GM18520 (cell line): Measurements from ENCODE around the gene POLR2E.

Experiments used
- ATAC-seq: cut with Tn5 transposase; IDR thresholded peaks from one replicate; pipeline ENCODE4 v1.9.1; 2021; ENCODE audit not compliant: unreplicated experiment

Gene POLR2E

GRCh38 chr19:1111641-1112267, 16.6 kb upstream of the POLR2E start:
- no peak for ATAC-seq

DNA sequence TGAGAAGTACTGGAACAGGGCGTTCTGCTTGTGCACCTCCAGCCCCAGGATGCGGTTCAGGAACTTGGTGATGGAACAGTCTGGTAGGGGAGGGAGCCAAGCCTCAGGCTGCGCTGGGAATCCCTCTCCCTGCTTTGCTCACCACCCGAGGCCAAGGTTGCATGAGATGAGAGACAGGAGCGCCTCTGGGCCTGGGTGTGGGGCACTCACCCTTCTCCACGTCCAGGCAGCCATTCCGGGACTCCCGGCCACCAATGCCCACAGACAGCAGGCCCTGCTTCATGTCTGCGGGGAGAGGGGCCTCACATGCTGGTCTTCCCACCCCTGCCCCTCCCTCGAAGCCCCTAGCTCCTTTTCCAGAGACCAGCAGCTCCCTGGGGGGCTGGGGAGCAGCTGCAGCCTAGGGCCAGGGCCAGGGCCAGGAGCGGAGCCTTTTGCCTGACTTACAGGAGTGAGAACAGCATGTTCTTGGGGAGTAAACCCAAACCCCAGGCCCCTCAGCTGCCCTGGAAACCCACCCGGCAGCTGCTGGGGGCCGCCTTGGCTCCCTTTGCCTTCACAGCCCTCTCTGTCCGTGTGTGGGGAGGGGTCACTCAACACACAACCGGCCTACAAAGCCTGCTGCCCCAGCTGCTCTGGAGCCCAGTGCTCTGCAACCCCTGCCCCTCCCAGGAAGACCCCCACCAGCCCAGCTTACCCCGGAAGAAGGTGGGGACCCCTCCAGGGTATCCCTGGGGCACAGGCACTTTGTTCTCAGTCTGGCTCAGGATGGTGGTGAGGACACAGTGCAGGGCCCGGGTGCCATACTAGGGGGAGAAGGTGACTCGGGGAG, 15.8 kb upstream of the POLR2E start:
- no peak for ATAC-seq

DNA sequence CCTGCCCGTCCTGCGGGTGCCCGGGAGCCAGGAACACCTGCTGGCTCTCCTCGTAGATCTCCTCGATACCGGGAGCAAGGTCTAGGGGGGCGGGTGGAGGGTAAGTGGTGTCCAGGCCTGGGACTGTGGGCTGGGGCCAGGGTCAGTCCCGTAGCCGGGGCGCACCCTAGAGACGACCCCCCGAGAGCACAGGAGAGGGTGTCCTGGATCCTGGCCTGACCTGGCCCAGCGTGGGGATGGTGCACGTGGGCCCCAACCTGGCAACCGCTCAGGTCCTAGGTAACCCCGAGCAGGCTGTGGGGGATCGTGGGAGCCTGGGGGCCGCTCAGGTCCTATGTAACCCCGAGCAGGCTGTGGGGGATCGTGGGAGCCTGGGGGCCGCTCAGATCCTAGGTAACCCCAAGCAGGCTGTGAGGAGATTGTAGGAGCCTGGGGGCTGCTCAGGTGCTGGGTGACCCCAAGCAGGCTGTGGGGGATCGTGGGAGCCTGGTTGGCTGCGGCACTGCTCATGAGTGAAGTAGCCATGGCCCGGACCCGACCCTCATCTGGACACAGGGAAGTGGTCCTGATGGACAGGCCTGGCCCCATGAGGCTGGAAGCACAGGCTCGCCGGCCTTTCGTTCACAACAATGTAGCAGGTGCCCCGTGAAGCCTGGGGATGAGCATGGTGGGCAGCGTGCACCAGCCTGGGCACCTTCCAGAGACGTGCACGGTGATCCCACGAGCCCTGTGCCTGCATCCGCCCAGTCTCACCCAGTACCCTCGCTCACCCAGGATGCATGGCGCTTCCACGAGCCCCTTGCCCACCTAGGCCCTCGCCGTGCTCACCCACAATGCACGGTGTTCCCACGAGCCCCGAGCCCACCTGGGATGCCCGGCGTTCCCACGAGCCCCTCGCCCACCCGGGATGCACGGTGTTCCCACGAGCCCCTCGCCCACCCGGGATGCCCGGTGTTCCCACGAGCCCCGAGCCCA, 14.8 kb upstream of the POLR2E start:
- ATAC-seq = no peak

DNA sequence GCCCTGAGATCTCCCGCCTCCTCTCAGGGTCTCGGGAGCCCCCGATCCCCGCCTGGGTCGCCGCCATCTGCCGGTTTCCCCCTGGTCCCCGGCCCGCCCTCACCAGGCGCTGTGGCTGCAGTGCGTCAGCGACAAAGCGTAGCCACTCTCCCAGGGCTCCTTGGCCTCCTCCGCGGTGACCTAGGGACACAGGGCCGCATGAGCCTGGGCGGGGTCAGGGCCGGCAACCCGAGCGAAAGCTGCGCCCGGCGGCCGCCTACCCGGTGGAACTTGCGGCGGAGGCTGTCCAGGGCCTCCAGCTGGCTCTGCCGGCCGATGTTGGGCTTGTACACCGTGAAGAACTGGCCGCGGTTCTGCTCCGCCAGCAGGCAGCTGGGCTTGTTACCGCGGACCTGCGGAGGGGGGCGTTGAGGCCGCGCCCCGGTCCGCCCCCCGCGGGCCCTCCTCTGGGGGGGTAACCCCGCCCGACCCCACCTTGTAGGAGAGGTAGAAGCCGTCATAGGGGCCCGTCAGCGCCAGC, 13.9 kb upstream of the POLR2E start:
- ATAC-seq = no peak

DNA sequence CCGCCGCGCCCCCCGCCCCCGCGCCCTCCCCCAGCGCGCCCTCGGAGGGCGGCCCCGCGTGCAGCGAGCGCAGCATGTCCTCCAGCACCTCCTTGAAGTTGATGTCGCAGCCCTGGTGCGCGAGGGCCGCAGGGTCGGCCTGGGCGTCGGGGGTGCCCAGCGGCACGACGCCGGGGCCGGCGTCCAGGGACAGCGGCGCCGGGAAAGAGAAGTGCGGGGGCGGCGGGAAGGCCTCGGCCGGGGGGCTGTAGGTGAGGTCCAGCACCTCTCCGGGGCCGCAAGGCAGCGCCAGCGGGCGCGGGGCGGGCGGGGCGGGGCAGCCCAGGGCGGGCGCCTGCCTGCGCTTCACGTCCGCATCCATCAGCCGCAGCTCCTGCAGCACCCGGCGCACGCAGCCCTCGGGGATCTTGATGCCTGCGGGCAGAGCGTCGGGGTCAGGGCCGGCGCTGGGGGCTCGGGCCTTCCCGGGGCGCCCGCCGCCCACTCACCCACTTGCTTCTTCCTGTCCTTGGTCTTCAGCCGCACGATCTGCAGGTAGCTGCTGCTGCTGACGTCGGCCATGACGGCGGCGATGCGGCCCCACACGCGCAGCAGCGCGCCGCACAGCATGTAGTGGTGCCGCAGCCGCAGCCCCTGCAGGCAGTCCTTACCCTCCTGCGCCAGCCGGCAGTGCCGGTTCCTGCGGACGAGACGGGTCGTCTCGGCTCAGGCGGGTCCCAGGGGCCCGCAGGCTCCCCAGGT, 13.3 kb upstream of the POLR2E start:
- no peak for ATAC-seq

DNA sequence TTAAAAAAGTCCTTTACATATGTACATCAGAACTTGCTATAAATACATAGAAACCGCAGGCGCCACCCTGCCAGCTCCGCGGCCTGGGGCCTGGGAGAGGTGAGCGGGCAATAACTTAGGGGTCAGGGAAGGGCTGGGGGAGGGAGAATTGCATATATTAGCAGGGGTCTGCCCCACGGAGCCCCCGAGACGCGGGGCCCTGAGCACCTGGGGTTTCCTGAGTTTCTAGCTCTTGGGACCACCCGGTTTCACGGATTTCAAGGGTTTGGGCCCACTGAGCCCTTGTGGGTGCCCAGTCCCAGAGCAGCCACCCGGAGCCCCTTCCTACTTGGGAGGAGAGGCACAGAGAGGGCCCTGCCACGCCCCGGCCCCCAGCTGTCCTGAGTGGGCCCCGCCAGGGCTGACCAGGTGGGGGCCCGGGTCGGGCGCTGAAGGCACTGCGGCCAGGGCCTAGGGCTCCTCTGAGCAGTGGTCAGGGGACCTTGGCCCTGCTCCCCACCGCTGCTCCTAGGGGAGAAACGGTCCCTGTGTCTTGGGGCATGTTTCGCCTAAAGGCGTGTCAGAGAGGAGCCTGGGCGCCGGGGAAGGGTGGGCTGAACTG, 12.6 kb upstream of the POLR2E start:
- no peak for ATAC-seq

DNA sequence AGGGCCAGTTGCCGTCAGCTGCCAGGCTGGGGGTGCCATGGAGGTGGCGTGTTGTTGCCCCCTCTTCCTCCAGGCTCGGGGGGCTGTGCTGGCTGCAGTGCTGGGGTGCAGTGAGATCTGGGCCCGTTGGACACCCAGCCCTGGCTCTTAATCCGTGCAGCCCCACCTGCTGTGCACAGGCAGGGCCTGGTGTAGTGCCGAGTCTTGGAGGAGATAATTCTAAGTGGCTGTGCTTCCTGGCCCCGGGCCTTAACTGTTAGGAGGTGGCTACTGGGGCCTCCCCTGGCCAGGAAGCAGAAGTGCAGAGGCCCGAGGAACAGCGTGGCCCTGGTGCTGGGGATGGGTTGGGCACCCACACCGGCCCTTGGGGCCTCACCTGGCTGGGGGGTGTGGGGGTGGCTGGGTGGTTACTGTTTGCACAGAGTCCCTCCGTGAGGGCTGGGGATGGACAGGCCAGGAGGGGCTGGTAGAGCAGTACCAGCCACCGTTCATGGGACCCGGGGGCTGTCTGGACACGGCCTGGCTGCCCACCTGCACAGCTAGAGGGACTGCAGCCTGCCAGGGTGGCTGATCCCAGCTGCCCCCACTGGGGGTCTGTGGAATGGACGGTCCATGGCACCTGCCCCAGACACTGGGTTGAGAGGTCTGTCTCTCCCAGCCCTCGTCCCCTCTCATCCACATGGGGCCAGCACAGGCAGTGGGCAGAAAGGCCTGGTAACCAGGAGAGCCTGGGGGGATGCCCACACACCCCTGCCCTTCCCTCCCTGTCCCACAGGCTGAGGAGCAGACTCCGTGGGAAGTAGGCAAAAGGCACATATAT, 11.9 kb upstream of the POLR2E start:
- ATAC-seq = no peak

DNA sequence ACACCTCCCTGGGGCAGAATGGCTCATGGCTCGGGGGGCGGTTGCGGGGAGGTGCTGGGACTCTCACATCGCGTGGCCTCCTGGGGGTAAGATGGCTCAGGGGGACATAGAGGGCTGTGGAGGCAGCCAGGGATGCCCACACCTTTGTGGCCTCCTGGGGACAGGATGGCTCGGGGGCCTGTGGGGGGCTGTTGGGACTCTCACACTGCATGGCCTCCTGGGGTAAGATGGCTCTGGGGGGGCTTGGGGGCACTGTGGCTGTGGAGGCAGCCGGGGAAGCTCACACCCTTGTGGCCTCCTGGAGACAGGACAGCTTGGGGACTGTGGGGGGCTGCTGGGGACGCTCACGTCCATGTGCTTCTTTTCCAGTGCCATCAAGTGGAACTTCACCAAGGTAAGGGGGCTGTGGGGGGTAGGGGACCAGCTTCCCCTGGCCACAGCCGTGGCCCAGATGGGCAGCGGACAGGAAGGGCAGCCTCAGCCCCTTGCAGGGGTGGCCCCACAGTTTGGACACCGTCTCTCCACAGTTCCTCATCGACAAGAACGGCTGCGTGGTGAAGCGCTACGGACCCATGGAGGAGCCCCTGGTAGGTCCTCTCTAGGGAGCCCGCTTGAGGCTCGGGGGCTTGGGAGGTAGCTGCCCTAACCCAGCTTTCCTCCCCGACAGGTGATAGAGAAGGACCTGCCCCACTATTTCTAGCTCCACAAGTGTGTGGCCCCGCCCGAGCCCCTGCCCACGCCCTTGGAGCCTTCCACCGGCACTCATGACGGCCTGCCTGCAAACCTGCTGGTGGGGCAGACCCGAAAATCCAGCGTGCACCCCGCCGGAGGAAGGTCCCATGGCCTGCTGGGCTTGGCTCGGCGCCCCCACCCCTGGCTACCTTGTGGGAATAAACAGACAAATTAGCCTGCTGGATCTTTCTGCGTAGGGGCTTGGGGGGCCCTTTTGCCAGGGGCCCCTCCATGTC, 11.0 kb upstream of the POLR2E start:
- ATAC-seq = no peak

DNA sequence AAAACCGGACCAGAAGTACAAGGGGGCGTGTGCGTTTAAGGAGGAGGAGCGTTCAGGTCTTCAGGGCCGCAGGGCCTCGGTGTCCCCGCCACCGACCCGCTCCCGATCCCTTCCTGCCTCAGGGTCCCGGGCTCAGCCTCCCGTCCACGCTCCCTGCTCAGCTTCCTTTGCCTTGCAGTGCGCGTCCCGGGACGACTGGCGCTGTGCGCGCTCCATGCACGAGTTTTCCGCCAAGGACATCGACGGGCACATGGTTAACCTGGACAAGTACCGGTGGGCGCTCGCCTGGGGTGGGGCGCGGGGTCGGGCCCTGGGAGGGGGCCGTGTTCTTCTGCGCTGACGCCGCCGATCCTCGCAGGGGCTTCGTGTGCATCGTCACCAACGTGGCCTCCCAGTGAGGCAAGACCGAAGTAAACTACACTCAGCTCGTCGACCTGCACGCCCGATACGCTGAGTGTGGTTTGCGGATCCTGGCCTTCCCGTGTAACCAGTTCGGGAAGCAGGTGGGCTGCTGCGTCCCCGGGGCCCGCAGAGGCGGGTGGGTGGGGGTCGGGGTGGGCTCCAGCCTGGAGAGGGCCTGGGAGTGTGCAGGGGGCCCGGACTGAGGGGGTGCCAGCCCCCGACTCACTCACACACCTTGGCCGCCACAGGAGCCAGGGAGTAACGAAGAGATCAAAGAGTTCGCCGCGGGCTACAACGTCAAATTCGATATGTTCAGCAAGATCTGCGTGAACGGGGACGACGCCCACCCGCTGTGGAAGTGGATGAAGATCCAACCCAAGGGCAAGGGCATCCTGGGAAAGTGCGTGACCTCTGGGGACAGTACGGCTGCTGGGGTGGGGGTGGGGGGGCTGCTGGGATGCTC, 10.1 kb upstream of the POLR2E start:
- ATAC-seq = no peak

DNA sequence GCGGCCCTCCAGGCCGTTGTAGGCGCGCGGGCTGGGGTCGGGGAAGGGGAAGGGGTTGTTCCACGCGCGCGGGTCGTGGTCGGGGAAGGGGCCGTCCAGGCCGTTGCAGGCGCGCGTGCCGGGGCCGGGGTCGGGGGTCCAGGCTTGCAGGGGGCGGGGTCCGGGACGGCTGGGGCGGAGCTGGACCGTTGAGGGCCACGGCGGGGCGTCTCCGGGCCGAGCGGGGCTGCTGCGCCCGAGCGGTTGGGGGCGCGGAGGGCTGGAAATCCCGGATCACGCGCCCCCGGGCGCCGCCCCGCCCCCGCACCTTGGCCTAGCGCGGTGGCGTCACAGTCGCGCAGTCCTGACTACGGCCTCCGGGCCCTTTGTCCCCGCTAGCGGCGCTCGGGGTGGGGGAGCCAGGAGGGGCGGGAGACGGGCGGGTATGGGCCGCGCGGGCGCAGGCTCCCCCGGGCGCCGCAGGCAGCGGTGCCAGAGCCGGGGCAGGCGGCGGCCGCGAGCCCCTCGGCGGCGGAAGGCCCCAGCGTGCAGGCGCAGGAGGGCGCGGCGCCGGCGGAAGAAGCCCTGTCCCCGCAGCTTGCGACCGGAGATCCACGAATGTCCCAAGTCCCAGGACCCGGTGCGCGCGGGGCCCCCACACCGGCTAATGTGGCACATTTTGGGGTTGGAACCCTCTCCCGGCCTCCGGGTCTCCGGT, 9.3 kb upstream of the POLR2E start:
- ATAC-seq = peak; percentile 17

- peak; percentile 59 for ATAC-seq
Observed at GRCh38 chr19:1103708-1104310, 8.6 kb upstream of the POLR2E start, which contains the start of gene GPX4. GPX4 (plus strand) TSS chr19:1103994; CDS start chr19:1104044, 50 bp downstream.

GRCh38 chr19:1103132-1103707, 8.0 kb upstream of the POLR2E start:
- ATAC-seq = no peak

GRCh38 chr19:1102407-1103131, 7.4 kb upstream of the POLR2E start:
- no peak for ATAC-seq

DNA sequence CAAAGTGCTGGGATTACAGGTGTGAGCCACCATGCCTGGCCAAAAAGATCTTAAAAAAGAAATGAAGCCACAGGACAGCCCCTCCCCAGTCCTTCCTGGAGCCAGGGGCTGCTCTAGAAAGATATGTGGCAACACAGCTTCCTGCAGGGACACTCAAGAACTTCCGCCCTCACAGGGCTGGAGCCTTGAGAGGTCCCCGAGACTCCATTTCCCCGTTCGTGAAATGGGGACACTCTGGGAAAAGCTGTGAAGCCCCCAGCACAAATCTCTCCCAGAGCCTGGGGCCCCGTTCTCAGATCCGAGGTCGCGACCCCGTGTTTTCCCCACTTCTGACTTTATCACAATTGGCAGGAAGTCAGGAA, 6.1 kb upstream of the POLR2E start:
- no peak for ATAC-seq
